Fibroblast of skin of abdomen (primary cell): ENCODE results near the gene LAP3. TPM values are rescaled to one million over a fixed set of nuclear protein-coding genes. Genes with fewer than 3 reads are reported as not detected.
"Not testable (repeated sequence)": the region's sequence is repeated elsewhere in the genome, so short reads cannot be mapped to it uniquely, and the experiment has no call there.

Source experiments
- DNase-seq: peaks from one replicate; pipeline ENCODE4 v3.0.0-alpha.2; 2013
- polyA plus RNA-seq, 2 experiments: library from polyadenylated mRNA; unstranded; fragments of 120-200 nt; gene quantifications; one replicate each; pipeline ENCODE4 v1.2.1, GENCODE V29; 2013; ENCODE audit not compliant: insufficient read length in 2 of 2

LAP3 gene
- polyA plus RNA-seq (2013, experiment 1 of 2; ENCODE audit: insufficient read length) = 47.3 TPM
- polyA plus RNA-seq (2013, experiment 2 of 2; ENCODE audit: insufficient read length) = 44.5 TPM

DNA sequence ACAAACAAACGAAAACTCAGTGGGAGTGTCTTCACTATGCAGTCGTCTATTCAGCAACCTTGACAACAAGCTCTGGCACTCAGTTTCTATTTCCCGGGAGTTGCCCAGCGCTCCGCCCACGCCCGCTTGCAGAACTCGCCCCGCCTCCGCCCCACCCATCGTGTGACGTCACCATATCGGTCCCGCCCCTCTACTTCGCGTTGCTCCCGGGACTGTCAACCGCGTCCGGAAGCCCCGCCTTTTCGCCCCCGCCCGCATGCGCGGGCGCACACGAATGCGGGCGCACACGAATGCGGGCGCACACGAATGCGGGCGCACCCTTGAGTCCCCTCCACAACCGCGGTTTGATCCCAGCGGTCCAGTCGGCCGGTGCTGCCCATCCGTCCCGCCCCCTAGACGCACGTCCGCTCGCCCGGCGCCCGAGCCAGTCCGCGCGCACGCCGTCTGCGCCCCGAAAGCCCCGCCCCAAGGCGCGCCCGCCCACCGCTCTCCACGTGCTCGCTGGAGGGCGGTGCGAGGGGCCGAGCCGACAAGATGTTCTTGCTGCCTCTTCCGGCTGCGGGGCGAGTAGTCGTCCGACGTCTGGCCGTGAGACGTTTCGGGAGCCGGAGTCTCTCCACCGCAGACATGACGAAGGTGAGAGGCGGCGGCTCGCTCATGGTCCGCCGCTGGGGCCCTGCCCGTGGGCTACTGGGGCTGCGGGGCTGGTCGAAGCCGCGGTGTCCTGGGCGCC lies at the start of gene LAP3:
Gene LAP3, plus strand, starts transcription at position 267 of the 733 bp plus-strand sequence. Its CDS starts 268 bp downstream, at position 535.
- peak; percentile 96 for DNase-seq

DNA sequence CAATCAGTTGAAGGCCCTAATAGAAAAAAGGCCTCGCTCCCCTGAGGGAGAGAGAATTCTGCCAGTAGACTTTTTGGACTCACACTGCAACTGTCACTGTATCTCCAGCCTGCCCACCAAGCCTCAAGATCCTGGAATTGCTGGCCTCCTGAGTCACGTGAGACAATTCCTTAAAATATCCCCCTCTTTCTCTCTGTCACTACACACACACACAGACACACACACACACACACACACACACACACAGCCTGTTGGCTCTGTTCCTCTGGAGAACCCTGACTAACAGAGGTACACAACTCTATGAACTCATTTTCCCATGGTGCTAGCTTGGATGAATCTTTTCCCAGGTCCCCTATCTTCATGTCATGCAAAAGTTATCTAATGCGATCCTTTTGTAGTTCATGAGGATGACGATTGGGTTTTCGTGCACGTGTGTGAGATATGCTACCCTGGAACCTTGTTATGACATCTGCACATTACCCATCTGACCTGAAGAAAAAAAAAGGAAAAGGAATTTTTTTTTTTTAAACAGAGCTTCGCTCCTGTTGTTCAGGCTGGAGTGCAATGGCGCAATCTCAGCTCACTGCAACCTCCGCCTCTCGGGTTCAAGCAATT lies 48.3 kb upstream of the LAP3 start:
- no peak for DNase-seq

DNA sequence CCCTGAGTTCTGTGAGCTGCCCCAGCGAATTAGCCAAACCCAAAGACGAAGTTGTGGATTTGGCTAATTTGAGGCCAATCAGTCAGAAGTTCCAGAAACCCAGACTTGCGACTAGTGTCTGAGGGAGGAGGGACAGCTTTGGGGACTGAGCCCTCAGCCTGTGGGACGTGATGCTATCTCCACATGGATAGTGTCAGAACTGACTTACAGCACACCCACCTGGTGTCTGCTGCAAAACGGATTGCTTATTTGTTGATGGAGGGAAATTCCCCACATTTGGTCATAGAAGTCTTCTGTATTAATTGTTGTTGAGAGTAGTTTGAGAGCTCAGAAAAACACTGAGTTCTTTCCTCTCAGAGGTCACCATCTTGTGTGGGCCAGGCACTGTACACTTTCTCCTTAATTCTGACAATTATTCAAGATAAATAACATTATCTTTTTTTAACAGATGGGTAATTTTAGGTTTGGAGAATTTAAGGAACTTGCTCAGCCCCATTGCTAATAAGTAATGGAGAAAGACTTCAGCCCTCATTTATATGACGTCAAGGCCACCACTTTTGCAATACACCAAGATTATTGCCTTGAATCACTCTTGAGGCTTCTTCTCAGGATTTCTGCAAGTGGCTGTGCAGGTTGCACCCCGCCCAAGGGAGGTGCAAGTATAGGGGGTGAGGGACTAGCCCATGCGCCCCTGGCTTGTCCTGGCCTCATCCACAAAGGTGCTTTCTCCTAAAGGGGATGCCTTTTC lies 45.3 kb upstream of the LAP3 start:
- no peak for DNase-seq

DNA sequence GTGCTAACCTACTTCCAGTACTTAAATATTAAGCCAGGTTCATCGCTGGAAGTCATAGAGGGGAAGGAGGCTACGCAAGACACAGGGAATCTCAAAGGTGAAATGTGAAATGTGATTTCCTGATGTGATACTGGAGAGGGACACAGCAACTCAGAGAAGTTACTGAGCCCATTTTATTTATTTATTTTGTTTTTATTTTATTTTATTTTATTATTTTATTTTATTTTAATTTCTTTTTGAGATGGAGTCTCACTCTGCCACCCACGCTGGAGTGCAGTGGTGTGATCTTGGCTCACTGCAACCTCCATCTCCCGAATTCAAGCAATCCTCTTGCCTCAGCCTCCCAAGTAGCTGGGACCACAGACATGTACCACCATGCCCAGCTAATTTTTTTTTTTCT lies 42.3 kb upstream of the LAP3 start:
- DNase-seq = no peak

DNA sequence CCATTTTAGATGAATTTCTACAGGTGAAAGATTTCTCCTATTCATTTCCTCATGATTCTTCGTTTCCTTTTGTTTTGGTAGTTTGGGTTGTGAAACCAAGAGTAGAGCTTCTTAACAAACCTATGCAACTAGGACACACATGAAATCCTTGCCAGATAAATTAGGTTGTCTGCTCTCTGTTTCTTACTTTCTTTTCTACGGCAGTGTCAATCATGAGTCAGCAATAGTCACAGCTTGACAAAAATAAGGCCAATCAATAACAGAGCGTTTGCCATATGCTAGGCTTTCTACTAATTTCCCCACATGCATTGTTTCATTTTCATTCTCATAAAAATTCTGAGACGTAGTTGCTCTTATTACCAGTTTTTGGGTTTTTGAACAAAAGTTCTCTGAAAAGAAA lies 41.8 kb upstream of the LAP3 start:
- DNase-seq = no peak

DNA sequence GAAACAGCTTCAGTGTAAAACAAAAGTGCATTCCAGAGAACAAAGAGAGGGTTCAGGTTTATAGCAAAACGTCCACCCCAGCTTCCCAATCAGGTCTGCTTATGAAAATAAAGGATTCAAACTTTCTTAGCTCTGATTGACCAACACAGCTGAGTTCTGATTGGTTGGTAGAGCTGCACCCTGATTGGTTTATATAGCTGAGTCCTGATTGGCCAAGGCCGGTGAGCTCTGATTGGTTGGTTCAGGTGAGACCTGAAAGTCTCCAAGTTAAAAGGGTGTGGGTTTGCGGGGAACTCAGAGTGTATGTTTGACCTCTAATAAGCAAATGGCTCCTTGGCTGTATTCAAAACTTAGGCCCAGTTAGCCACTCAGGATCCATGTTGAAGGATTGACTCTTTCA lies 41.1 kb upstream of the LAP3 start:
- DNase-seq = no peak

DNA sequence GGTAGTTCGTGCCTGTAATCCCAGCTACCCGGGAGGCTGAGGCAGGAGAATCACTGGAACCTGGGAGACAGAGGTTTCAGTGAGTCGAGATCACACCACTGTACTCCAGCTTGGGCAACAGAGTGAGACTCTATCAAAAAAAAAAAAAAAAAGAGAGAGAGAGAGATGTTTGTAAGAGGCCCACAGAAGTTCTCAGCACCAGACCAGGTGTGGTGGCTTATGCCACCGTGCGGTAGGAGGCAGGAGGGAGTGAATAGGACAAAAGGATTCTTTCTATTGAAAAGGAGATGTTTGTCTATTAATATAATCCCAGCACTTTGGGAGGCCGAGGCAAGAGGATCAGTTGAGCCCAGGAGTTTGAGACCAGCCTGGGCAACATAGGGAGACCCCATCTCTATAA lies 39.9 kb upstream of the LAP3 start:
- not testable (repeated sequence) for DNase-seq

DNA sequence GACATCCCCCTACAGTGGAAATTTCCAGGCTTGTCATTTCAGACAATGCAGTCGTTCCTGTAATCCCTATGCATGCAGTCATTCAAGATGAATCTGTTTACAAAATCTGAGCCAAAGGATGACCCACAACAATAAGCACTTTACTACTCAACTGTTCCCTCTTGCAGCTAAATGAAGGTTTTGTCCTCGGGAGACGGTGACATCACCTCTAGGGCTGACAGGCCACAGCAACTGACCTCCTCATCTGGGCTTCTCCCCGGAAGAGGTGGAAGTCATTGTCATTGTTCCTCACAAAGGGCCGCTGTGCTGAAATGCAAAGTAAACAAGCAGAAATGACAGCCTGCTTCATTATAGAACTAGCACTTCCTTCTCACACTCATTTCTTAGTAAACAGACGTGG lies 32.8 kb upstream of the LAP3 start:
- no peak for DNase-seq

DNA sequence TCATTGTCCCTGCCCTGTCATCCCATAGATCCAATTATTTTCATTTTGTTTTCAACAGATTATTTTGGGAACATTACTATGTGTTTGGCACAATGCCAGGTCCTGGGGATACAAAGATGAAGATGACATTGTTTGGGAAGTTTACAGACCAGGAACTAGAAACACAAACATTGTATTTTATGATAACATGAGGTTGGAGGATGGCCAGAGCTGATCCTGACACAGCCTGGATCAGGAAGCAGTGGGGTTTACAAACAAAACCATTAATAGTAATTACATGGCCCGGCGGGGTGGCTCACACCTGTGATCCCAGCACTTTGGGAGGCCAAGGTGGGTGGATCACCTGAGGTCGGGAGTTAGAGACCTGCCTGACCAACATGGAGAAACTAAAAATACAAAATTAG lies 32.2 kb upstream of the LAP3 start:
- DNase-seq = no peak

DNA sequence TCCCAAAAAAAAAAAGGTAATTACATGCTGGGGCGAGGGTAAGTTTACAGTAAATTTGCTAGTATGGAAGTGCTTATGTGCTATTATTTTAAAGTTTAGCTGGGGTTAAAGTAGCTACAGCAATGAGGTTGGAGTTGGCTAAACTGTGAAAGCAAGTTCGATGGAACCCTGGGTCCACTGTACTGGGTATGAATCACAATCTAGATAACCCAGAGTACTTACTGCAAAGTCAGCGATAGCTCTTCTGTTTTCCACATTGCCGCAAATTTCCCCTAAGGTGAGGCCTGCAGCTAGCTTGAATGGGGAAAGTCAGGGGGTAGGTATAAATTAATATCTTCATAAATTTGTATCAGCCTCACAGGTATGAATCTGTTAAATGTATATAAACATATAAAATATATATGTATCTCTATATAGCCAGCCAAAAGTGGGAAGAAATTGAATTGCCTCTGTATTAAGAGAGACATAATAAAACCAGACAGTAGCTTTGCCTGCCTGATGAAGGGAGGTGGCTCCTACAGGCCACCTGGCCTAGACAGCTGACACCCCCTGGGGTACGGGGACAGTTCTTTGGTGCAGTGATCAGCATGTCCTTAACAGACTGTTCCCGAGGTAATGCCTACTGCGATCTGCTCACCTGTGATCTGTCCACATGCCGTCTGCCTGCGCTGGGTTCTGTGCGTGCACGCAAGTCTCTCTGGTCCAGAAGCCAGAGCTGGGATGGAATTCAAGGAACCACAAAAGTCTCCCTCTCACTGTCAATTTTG lies 31.4 kb upstream of the LAP3 start:
- no peak for DNase-seq

DNA sequence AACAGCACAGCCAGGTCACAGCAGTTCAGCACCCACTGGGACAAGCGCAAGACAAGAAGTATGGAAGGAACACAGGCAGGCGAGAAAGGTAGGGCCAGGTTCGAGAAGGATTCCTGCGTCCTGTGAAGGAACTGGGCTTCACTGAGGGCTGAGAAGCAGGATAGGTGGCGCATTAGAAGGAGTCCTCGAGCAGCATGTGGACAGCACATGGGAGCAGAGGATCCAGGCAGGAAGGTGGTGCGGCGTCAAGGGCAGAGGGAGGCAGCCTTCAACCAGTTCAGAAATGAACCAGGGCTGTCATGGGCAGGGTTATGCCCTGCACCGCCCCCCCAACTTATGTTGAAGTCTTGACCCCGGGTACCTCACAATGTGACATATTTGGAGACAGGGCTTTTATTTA lies 30.8 kb upstream of the LAP3 start:
- DNase-seq = no peak

DNA sequence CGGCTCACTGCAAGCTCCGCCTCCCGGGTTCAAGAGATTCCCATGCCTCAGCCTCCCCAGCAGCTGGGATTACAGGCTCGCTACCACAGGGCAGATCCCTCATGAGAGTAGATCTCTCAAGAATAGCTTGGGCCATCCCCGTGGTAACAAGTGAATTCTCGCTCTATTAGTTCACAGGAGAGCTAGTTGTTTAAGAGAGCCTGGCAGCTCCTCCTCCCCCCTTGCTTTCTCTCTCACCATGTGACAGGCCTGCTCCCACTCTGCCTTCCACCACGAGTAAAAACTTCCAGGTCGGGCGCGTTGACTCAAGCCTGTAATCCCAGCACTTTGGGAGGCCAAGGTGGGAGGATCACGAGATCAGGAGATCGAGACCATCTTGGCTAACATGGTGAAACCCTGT lies 30.3 kb upstream of the LAP3 start:
- DNase-seq = no peak

DNA sequence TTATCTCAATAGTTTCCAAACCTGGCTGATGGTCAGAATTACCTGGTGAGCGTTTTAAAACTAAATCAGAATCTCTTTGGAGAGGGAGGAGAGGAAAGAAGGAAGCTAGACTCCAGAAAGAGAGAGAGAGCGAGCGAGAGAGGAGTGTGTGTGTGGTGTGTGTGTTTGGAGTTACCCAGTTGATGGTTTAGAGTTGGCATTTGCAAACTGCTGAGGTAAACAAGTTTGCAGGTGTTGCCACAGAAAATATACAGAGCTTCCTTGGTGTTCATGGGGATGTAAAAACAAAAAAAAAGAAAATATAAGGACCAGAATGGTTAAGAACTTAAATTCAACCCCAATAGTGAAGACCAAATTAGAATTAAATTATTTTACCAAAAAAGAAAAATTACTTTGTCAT lies 26.4 kb upstream of the LAP3 start:
- no peak for DNase-seq

DNA sequence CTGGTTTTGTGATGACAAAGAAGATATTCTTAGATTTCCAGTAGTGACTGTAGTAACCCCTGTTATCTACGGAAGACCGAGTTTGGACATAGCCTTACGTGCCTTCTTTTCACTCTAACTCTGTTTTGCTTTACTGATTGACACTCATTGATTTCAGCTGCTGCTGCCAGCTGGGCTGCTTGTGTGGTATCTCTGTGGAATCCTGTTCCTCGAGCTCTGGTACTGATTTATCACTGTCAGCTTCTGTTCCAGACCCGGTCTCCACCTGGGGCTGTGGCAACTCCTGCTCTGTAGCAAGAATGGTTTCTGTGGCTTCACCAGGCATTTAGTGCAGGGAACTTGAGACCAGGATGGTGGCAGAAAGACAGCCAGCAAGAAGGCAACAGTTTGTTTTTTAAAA lies 24.6 kb upstream of the LAP3 start:
- DNase-seq = no peak

DNA sequence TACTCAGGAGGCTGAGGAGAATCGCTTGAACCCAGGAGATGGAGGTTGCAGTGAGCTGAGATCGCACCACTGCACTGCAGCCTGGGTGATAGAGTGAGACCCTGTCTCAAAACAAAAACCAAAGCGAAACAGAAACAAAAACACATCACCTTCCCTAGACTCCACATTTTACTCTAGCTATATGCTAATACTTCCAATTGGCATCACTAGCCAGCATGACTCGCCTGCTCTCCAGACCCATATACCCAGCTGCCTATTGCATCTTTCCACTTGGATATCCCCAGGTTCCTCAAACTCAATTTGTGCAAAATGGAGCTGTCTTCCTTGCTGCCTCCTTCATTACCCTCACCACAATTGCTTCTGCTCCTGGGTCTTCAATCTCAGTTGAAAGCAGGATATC lies 22.4 kb upstream of the LAP3 start:
- DNase-seq = no peak

DNA sequence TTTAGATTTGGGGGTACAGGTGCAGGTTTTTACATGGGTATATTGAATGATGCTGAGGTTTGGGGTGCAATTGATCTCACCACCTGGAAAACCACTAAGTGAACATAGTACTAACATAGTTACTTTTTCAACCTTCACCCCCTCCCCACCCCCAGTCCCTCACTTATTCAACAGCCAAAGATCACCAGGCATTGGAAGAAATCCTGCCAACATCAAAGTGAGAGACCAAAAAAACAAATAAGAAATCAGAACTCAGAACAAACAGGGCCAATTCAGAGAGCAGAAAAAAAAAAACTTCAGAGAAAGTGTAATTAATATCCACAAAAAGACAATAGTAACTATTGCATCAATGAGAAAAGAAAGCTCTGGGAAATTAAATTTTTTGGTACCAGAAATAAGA lies 20.5 kb upstream of the LAP3 start:
- DNase-seq = no peak

DNA sequence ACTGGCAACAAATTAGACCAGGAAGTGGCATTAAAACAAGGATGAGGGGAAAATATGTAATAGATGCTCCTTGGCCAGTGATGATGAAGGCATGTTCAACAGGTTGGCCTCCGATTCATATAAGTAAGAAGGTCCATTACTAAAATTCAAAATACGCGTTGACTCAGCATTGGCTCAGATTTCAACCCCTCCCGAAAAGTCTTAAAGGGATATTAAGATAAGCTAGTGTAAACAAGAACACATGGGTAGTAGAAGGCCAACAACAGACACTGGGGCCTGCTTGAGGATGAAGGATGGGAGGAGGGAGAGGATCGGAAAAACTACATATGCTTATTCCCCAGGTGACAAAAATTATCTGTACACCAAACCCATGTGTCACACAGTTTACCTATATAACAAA lies 19.1 kb upstream of the LAP3 start:
- no peak for DNase-seq

DNA sequence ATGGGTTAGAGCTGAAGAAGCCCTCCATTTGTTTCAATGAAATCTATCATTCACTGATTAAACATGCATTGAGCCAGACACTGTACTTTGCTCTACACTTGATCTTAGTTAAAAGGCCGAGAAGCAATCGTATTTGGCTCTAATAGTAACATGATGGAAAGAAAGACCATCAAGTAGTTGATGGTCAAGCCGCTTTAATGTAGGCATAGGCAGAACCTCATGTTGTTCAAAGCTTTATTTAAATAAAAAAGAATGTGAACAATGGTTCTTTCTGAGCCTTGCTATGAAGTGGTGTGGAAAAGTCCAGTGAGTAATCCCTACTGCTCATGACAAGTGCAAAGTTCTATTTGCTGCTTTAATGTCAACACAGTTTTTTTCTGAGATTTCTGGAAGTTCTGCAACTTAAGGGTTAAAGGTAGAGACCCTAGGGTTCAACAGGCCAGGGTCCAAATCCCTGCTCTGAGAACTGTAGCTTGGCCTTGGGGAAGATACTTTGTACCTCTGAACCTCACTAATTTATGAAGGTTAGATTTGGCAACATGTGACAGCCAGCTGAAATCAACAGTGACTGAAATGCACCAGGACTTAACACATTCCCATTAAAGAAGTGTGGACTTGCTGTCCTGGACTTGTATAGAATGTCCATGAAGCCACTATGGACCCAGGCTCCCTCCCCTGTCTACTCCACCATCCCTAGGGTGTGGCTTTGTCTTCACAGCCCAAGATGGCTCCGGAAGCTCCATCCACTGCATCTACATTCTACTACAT lies 17.9 kb upstream of the LAP3 start:
- DNase-seq = no peak

DNA sequence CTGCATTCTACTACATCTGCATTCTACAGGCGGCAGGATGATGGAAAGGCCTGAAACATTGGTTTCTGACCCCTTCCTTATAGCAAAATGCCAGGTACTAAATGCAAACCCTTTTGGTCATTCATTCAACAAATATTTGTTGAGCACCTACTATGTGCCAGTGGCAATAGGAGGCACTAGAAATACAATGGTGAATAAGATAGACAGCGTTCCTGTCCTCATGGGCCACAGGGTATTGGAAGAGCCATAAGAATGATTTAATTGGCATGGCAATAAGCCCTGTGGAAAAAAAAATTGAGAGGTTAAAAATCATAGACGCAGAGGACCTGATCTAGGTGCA lies 17.3 kb upstream of the LAP3 start:
- DNase-seq = no peak

DNA sequence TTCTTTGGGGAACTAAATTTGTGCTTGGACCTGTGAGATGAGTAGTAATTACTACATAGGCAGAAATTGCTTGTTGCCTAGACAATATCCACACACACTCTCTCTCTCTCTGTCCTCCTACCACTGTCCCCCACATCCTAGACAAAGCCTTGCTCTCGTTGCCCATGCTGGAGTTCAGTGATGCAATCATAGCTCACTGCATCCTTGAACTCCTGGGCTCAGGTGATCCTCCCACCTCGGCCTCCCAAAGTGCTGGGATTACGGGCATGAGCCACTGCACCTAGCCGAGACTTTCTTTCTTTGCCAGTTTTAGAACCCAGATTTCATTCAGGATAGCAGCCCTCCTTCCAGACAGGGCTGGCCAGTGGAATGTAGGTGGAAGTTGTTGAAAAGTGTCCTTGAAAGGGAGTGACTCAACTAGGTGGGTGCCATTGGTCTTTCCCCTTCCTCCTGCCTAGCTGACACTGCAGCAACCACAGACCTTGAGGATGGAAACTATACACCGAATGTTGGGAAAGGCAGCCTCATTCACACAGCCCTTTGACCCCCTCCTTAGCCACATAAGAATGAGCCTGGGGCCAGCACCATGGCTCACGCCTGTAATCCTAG lies 16.8 kb upstream of the LAP3 start:
- no peak for DNase-seq

DNA sequence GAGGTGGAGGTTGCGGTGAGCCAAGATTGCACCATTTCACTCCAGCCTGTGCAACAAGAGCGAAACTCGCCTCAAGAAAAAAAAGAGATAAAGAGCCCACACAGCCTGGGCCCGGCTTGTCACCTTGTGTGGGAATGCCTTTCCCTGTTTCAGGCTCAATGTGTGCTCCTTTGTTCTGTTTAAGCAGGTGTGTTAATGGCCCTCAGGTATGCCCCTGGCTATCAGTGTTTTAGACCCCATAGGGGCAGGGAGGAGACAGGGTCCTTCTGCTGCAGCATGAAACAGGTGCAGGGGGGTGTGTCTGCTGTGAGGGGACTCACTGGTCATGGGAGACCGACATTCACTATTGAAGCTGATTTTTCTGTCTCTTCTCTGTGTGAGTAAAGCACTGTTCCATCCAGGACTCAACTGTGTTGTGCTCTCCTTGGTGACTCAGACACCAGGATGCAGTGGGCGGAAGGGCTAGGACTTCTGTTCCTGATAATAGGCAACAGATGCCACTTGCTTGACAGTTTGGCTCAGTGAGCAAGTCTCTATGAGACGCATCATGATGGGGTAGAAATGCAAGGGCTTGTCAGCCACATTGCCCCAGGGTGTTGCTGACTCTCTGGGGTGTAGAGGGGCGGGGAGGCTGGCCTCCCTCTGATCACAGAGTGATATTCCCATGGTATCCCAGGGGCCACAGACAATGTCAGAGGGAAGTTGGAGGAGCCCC lies 15.6 kb upstream of the LAP3 start:
- DNase-seq = peak; percentile 77
